Activated T-helper 1 cell treated with anti-CD3 and anti-CD28 coated beads, Interleukin-2, amount 50 U/mL, for 16 hours (primary cell): Measurements from ENCODE around the gene TREH.

Experiments
- DNase-seq, 2 donors: peaks; one replicate each; pipeline ENCODE4 v3.0.0-alpha.2; 2020; ENCODE audit warnings: low read depth in 1 of 2, low spot score in 1 of 2

Gene TREH

GRCh38 chr11:118651820-118652219 lies 27.6 kb downstream of the TREH start:
- DNase-seq = no peak

GRCh38 chr11:118650366-118650765 lies 29.1 kb downstream of the TREH start:
- DNase-seq = no peak

DNA sequence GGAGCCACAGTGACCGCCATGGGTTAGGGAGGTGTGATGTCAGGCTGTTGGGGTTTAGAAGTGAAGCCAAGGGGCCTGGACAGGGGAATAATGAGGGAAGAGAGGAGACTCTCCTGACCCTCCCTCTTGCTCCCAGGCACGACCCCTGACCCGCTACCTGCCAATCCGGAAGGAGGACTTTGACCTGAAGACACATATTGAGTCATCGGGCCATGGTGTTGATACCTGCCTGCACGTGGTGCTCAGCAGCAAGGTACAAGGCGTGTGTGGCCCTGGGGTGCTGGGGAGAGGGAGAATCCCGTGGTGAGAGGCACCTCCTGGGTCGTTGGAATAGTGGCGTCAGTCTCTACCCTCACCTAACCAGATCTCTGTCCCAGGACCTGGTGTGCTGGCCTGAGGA lies 29.5 kb downstream of the TREH start:
- no peak for DNase-seq

GRCh38 chr11:118648291-118648690 lies 31.2 kb downstream of the TREH start:
- DNase-seq = no peak

DNA sequence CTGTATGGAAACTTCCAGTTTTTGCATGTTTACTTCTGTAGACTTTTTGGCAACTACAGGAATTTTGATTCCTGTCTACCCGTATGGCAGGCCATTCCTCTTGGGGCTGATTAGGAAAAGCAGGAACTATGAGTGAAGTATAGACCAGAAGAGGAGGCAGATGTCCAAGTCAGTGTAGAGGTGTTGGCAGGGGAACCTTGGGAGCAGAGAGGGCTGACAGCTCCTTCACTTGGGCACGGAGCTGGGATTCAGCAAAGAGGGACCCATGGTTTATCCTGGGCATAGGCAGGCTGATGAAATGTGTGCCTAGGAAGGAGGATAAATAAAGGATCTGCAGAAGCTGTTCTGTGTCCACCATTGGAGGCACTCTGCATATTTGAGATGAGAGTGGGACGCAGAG lies 33.1 kb downstream of the TREH start:
- no peak for DNase-seq

GRCh38 chr11:118645066-118645715 lies 34.3 kb downstream of the TREH start:
- no peak for DNase-seq

DNA sequence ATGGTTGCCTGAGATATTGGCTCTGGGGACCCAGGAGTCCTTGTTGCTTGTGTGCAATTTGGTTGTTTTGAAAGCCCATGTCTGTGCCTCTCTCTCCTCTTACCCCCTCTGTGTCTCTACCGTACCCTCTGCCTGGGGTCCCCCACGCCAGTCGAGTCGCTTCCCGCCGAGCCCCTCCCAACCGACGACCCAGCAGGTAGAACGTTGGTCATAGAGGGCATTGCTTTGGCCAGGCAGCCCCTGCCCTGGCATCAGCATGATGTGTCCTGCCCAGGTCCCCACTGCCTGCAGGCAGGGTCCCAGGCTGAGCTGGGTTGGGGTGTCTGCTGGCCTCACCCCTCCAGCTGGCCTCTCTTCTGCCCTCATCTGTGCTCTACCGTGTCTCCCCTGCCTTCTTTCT lies 35.0 kb downstream of the TREH start:
- DNase-seq = no peak

GRCh38 chr11:118643995-118644345 lies 35.5 kb downstream of the TREH start:
- no peak for DNase-seq

GRCh38 chr11:118643142-118643994 lies 36.1 kb downstream of the TREH start:
- no peak for DNase-seq

- no peak for DNase-seq
These were observed 37.9 kb downstream of the TREH start for GRCh38 chr11:118641397-118642019.

DNA sequence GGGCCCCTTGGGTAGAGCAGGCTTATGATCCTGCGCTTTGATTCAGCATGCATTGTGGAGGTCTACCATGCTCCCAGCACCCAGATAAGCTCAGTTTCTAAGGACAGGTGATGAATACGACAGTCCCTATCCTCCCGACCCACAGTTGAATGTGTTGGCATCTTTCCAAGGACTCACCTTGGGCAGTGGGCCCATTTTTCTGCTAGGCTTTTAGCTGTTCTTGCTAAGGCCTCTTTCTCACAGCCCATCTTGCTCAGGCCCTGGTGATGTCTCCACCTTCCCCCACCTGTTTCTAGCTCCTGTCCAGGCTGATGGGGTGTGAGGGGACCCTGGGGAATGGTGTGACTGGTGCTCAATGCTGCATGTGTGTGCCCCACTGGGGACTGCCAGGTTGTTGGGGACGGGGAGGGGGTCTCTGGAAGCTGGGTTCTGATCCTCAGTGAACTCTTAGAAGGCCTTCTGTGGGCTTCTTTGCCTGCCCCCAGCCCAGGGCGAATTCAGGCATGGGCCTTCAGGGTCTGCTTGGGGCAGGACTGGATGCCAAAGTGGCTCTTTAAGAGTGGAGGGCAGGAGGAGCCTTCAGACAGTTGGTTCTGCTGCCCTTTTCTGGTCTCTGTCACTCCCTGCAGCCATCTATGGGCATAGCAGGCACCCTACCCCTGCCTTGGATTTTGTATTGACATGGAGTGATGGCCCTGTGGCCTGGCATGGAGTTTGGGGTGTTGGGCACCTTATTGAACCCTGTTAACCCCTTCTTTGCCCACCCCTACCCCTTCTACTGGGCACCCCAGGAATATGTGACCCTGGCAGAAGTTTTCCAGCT lies 38.9 kb downstream of the TREH start:
- no peak for DNase-seq

DNA sequence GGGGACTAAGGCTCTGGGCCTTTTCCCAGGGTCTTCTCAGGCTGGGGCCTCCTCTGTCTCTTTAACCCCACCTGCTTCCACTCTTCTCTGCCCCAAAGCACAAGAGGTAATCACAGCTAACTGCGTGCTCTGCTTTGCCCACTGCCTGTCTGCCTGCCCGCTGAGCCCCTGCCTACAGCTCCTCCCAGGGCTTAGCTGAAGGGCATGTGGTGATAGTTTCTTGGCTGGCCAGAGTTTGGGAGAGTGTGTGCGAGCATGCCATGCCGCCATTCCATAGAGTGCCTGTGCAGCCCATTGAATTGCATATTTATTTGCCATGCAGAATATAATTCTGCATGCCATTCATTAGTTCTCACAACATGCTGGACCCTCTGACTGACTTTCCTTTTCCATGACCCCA lies 39.6 kb downstream of the TREH start:
- no peak for DNase-seq

DNA sequence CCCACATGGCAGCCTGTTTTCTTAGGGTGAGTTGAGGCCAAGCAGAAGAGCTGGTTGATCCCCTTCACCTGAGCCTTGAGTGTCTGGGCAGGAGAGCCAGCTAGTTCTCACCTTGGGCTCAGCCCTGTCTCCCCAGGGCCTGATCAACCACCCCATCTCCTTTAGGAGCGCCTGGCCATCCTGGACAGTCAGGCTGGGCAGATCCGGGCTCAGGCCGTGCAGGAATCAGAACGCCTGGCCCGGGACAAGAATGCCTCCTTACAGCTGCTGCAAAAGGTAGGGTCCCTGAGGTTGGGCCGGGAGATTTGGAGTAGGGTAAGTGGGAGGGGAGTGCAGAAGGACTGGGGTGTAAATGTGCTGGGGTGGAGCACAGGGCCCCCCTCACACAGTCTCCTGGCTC lies 40.7 kb downstream of the TREH start:
- DNase-seq = no peak

DNA sequence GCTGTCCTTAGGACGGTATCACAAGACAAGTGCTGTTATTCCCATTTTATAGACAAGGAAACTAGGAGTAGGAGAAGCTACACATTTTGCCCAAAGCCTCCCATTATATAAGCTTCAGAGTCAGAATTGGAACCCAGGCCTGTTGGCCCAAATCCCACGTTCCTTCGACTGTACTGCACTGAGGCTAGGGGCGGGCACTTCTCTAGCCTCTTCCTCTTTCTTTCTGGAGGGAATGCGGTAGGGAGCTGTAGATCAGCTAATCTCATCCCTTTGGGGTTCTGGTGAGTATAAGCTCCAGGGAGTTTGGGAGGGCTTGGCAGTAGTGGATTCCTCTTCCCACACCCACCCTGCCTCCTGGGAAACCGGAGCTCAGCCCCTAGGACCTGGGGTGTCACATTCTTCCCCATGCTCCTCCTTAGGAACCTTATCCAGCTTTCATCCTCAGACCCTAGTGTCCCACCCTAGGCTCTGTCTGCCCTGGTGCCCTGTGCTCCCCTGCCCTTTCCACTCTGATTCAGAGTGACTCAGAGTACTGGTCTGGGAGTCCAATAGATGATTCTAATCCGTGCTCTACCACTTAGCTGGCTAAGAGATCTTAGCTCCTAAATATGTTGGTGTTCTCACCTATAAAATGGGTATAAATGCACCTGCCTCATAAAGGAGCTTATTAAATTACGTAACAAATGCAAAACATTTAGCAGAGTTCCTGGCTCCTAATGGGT lies 42.7 kb downstream of the TREH start:
- DNase-seq = no peak

DNA sequence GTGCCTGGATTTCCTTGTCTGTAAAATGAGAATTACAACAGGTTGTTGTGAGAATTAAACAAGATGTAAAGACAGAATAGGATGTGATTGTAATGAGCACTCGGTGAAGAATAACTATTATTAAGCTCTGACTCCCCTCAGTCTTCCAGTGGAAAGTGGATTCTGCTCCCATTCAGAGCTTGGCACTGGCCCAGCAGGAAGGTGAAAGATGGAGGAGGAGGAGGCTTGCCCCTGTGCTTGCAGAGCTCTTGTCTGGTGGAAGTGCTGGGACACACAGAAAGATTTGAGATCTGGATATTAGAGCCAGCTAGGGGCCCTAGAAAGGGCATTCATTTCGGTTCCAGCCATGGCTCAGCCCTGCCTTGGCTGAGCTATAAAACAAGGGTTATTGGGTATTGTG lies 43.8 kb downstream of the TREH start:
- DNase-seq = no peak

GRCh38 chr11:118635237-118635591 lies 44.2 kb downstream of the TREH start:
- DNase-seq = no peak

GRCh38 chr11:118634431-118635236 lies 44.8 kb downstream of the TREH start:
- DNase-seq = no peak

DNA sequence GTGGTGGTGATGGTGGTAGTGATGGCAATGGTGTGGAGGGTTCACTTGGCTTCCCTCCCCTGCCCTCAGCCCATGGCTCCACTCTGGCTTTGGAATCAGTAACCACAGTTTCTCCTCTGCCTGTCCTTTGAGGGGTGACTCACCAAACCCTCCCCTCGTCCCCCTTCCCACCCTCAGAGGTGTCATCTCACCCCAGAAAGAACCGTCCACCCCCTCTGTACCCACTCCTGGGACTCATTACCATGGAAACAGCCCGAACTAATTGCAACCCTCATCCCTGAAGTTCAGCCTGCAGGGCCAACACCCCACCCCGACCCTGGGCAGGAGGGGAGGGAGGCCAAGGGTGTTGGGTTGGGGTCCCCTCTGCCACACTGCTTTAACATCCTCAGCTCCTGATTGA lies 45.5 kb downstream of the TREH start:
- no peak for DNase-seq

DNA sequence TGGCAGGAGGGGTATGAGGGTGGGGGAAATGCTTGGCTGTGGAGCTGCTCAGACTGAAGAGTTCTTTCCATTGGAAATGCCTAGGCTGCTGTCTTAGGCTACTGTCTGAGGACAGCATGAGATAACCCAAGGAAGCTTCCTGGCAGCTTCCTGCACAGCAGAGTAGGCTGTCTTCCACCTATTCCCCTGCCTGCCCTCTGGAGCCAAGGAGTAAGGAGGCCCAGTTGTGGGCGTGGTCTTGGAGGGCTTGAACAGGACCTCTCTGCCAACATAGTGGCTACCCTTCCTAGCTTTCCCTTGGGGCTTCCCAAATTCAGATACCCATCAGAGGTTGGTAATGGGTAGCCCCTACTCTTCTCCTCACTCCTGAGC lies 46.1 kb downstream of the TREH start:
- no peak for DNase-seq
